Sigmoid colon (tissue), 4 donors: ENCODE results near the gene GRIK3.

Source experiments
- EP300 ChIP-seq, 4 donors: sonication (generic); formaldehyde crosslinking; IDR thresholded peaks; one replicate each; pipeline ENCODE4 v1.6.1; 2017; ENCODE audit warnings: antibody characterized with exemption in 4 of 4
- POLR2A ChIP-seq, 2 donors: fragments of 450-650 bp; IDR thresholded peaks; one replicate each; pipeline ENCODE4 v1.6.1; 2016; ENCODE audit warnings: antibody characterized with exemption in 2 of 2, mild to moderate bottlenecking in 2 of 2, moderate library complexity in 2 of 2
- TF ChIP-seq, protein P1 (sequence below), 4 experiments: fragments of 450-650 bp in 3 of 4; fragments of 200-600 bp in 1 of 4; IDR thresholded peaks; one replicate each; pipeline ENCODE4 v1.5.1; 2016 to 2019; ENCODE audit warnings: antibody characterized with exemption in 4 of 4, mild to moderate bottlenecking in 3 of 4, moderate library complexity in 2 of 4

DNA sequence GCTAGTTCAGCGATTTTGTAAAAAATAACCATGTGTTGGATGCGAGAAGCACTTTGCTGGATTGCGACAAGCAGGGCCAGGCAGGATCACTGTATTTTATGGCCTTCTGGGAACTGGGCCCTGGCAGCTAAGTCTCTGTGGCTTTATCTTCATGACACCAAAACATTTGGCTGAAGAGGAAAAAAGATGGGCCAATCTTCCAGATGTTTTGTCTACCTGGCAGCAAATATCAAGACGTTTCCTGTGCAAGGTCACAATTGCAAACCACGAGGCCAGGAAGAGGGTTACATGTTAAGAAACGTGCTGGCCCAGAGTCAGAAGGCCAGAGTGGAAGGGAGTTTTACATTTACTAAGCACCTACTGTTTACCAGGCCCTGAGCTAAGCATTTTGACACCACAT is 22.1 kb downstream of the GRIK3 start:
- TF ChIP-seq, protein P1, sequence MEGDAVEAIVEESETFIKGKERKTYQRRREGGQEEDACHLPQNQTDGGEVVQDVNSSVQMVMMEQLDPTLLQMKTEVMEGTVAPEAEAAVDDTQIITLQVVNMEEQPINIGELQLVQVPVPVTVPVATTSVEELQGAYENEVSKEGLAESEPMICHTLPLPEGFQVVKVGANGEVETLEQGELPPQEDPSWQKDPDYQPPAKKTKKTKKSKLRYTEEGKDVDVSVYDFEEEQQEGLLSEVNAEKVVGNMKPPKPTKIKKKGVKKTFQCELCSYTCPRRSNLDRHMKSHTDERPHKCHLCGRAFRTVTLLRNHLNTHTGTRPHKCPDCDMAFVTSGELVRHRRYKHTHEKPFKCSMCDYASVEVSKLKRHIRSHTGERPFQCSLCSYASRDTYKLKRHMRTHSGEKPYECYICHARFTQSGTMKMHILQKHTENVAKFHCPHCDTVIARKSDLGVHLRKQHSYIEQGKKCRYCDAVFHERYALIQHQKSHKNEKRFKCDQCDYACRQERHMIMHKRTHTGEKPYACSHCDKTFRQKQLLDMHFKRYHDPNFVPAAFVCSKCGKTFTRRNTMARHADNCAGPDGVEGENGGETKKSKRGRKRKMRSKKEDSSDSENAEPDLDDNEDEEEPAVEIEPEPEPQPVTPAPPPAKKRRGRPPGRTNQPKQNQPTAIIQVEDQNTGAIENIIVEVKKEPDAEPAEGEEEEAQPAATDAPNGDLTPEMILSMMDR (IDR thresholded peaks at IDR 0.05), result no peak
- TF ChIP-seq EP300 (IDR thresholded peaks at IDR 0.05) (no peak), POLR2A (IDR thresholded peaks at IDR 0.05) (no peak)
